Fibroblast of skin of abdomen (primary cell): ENCODE measurements around the gene IL5RA.

Experiments used
- DNase-seq: peaks from one replicate; pipeline ENCODE4 v3.0.0-alpha.2; 2013

IL5RA gene

GRCh38 chr3:3064297-3064696, 45.9 kb downstream of the IL5RA start:
- no peak for DNase-seq

- DNase-seq: no peak
Observed at GRCh38 chr3:3059645-3060044, 50.5 kb downstream of the IL5RA start.

- no peak for DNase-seq
Observed at GRCh38 chr3:3053974-3054373, 56.2 kb downstream of the IL5RA start.

GRCh38 chr3:3038201-3038991, 71.8 kb downstream of the IL5RA start:
- no peak for DNase-seq

- no peak for DNase-seq
Observed at GRCh38 chr3:3037156-3037555, 73.0 kb downstream of the IL5RA start.

GRCh38 chr3:3031326-3031725, 78.8 kb downstream of the IL5RA start:
- DNase-seq: peak; percentile 16

GRCh38 chr3:3027976-3028567, 82.1 kb downstream of the IL5RA start:
- DNase-seq: no peak

GRCh38 chr3:3023111-3023745, 86.9 kb downstream of the IL5RA start:
- DNase-seq: no peak

- DNase-seq: no peak
Observed at GRCh38 chr3:3020209-3020608, 90.0 kb downstream of the IL5RA start.
